Measurements from ENCODE around the gene PDZRN4.
"Not testable (repeated sequence)": the region's sequence is repeated elsewhere in the genome, so short reads cannot be mapped to it uniquely, and the experiment has no call there.

The PDZRN4 gene

DNA sequence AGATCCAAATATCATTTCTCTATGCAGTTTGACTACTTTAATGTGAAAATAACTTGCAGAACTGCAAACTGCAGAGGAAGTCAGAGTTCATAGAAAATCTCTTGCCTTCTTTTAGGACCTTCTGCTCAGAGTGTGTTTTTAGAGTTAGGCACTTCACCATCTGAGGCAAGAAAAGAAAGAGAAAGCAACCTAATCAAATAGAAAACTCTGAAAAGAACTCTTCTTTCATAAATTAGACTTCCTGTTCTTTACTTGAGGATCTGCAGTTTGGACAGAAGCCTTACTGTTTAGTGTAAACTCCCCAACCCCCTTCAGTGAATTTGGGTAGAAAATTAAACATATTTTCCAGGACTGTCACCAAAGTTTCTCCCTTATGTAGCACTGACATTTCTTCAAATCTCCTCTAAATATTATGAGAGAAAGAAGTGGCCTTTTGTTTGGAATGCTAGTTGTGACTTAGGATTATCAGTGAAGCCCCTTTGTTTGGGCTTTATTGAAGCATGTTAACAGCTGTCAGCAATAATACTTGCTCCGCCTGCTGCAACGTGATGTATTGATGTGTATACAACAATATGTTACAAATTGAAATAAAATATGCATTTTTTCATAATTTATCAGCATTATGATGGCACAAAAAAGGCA is 99.5 kb downstream of the PDZRN4 start:
- no peak for DNase-seq

DNA sequence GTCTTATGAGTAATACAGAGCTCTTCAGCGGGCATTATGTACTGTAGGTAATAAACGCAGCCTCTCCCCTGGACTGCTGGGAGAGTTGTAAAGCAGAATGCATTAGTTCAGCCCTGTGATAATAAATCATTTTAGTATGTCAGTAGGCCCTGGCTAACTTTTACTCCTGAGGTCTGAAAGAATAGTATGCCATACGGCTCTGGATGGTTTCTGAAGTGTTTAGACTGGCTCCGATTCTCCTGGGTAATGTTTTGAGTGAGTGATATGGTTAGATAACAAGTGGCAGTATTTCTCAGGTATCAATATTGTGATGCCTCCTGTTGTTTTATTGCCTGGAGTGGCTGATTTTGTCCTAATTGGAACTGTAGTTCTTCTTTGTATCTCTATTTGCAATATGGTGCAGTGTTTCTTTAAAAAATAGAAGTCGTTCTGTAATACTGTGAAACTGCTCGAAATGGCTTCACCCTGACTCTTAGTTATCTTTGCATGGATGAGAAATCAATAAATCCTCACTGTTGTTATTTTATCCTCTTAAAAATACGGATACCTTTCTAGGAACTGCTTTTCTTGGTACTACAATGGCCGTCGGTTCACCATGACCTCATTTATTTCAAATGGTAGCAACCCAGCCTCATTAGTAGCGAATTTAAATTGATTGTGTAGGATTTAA is 100.2 kb downstream of the PDZRN4 start:
- DNase-seq, result peak; percentile 69

DNA sequence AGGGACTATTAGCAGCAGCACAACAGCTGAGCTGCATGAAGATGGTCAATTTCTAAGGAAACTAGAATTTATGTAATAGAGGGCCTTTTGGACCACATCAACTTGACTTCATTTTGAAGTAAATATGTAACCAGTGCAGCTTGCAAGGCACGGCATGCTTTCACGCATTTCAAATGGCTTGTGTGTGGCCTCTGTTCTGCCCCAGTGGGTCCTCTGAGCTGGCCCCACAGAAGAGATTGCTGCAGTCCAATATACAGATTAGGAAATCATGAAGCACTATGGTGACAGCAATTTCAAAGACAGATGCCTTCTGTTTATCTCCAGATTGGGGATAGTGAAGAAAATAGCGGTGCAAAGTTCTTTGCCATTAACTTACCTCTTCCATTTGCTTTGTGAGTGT is 101.4 kb downstream of the PDZRN4 start:
- no peak for DNase-seq

DNA sequence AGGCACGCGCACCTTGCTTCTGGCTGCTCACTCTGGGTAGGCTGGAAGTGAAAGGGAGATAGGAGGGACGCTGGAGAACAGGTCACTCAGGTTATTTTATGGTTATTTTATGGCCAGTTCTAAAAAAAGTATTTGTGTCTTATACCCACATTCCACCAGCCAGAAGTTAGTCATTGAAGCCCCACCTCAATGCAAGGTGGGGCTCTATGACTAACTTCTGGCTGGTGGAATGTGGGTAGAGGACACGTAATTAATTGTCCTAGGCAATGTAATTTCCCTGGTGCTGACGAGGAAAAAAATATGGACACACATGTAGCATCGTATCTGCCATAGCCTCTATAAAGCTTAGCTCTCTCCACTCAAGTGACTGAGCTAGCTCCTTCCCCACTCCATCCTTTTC is 104.9 kb downstream of the PDZRN4 start:
- no peak for DNase-seq

DNA sequence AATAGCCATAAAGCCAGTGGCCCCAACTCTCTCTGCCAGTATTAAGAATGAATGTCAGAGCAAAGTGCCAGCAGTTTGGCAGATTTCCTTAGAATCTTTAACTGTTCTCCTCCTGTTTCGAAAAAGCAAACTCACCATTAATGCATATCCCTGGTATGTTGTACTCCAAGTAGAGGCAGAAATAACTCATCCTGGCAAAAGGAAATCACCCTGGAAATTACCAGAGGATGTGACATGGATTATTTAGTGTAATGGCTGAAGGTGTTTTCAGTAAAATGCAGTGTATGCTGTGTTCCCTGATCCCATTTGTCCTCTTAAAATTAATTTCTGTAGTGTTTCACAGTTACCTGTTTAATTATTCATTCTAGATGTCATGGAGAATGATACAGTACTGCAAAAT is 105.3 kb downstream of the PDZRN4 start:
- no peak for DNase-seq

DNA sequence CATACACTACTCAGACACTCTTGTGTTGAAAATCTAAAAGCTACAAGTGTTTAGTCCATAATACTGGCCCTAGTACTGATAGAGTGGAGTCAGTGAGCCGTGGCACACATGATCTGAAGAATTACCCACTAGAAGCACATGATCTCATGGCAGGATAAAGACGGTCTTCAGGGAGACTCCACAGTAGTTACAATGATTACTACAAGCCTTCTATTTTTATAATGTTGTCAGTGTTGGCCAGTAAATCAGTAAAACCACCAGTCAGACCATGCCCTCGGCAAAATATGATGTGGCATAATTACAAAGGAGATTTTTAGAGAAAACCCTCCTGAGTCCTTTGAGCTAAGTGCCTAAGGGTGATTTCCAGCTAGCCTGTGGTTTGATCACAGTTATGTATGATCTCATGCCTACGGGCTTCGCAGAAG is 114.9 kb downstream of the PDZRN4 start:
- DNase-seq, result no peak

DNA sequence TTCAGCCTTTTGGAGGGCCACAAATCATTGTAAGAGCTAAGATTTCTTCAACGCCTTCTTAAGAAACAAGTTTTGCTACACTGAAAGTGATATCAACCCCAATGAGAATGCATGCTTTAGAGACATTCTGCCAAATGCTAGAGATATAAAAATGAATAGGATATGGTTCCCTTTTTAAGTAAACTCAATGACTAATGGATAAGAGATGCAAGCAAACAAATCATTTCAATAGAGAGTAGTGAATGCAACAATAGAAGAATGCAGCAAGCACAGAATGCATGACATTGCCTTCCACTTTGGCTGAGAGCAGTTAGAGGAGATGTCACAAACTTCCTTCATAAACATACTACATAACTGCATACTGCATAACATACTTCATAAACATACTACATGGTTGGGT is 116.4 kb downstream of the PDZRN4 start:
- DNase-seq, result no peak

DNA sequence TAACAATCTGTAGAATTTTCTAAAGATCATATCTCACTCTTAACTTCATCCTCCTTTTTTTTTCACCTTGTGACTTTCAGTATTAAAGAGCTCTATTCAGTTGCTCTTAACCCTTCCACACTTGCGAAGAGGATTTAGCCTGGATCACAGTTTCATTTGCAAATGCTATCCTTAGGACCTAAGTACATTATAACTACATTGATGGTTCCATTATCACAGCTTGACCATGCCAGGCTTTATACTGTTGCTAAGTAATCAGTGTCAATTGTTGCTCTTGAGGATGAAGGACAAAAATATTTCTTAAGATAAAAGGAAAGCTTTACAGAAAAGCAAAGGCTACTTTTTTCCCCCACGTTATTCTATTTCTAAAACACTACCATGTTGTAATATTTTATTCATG is 122.2 kb downstream of the PDZRN4 start:
- no peak for DNase-seq

DNA sequence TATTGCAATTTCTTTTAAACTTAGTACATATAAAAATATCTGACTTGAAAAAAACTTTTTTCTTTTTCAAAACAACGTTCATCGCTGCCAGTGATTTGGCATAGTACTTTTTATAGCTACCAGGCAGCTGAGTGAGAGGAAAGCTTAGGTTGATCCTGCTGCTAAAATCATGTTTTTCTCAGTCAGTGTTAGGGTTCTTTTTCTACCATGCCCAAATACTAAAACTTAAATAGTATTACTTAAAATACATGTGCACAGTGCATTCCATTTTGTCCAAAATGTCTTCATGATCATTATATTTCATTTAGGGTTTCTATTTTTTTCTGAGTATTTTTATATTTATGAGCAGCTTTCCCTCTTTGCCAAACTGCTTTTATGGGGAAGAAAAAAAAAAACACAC is 123.8 kb downstream of the PDZRN4 start:
- DNase-seq, result no peak

DNA sequence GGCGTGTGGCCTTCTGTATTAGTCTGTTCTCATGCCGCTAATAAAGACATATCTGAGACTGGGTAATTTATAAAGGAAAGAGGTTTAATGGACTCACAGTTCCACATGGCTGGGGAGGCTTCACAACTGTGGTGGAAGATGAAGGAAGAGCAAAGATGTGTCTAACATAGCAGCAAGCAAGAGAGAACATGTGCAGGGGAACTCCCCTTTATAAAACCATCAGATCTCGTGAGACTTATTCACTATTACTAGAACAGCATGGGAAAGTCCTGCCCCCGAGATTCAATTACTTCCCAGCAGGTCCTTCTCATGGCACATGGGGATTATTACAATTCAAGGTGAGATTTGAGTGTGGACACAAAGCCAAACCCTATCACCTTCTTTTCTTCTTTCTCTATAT is 124.3 kb downstream of the PDZRN4 start:
- DNase-seq, result not testable (repeated sequence)

DNA sequence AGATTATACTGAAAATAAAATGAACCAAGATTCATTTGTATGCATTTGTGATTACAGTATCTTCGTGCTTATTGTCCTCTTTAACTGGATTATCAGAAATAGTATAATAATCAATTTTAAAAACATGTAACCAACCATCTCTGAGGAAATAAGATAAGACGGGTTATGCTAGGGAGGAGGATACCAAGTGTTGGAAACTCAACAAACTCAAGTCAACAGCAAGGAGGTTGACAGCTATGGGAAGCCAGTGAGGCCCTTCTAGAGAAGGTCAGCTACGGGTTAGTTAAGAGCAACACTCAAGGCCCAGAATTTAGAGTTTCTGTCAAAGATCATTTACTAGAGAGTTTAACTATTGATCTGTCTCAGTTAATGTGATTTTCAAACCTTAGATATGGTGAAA is 137.2 kb downstream of the PDZRN4 start:
- no peak for DNase-seq

DNA sequence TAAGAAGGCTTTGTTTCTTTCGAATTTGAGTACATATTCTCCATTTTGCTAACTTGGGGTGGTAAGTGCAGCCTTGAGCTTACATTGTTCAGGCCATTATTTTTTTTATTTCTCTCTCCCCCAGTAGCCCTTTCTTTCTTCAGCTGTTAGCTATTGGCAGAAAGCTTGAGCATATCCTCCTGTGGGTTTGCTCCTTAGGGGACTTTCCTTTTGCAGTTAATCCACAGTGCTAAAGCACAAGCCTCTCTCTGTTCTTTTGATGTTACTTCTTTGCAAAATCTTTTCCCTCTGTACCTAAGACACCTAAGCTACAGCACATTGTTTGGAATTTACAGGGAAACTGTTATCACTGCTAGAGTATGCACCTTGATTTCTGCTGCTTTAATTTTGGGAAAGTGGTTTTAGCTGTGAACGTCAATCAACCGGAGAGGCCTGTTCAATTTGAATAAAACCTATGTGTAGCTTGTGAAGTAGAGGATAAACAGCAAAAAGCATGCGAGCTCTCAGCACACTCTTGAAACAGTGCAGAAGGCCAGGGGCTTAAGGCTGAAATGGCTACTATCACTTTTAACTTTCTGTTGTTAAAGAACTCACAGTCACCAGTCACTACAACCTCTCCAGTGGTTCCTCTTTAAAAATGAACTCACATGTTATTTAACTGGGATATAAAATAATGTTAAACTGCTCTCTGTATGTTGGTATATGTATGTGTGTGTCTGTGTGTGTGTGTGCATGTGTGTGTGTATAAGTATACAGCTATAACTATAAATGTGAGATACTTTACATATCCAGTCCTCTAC is 139.2 kb downstream of the PDZRN4 start:
- no peak for DNase-seq

DNA sequence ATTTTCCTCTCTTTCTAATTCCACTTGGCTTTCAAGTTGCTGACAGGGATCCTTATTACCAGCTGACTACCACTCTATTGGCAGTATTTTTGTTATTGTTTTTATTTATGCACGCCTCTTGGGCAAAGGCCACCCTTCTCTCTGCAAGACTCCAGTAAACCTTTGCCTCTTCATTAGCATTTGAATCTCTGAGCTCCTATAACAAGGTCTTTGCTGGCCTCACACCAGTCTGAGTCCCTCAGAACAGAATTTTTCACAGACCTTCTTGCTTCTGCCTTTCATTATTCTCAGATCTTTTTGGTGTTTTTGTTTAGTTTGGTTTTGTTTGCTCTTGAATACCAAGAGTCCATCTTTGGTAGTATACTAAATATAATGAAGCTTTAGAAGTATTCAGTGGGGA is 145.9 kb downstream of the PDZRN4 start:
- no peak for DNase-seq

DNA sequence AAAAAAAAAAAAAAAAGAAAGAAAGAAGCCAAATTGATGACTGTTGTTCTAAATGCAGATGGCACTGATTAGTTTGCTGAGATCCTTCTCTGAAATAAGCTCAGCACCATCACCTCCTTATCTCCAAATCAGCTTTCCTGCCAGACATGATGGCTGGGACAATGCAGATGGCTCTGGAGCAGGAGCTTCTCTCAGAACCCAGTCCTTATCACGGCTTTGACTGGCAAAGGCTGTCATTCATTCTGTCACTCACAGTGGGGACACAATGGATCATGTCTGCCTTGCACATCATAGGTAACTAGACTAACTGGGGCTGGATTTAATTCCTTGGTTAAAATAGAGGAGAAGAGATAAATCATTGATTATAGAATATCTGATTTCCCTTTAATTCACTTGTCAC is 146.3 kb downstream of the PDZRN4 start:
- DNase-seq, result no peak

DNA sequence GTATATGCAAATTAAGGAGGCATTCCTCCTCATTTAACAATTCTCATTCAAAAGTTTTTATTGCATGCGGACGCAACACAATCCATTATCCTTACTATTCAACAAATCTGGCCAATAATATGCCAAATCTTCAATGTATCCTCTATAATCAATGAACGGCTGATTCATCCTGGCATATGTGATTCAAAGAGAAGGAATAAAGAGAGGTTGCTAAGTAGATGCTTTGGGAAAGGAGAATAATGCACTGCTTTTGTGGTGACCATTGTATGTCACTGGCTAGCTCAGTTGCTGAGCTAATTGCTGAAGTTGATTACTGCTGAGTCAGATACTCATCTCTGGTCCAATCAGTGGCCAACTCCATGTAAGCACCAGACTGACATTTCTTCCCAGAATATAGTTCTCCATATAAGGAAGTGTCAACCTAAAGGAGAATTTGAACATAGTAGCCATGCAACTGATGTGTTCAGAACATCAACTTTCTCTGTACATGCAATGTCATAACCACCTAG is 148.0 kb downstream of the PDZRN4 start:
- DNase-seq, result no peak

DNA sequence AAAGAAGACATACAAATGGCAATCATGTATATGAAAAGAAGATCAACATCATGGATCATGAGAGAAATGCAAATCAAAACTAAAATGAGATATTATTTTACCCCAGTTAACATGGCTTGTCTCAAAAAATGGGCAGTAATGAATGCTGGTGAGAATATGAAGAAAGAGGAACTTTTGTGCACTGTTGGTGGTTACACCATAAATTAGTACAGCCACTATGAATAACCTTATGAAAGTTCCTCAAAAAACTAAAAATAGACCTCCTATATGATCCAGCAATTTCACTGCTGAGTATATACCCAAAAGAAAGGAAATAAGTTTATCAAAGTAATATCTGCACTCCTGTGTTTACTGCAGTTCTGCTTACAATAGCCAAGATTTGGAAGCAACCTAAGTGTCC is 151.7 kb downstream of the PDZRN4 start:
- DNase-seq, result no peak

DNA sequence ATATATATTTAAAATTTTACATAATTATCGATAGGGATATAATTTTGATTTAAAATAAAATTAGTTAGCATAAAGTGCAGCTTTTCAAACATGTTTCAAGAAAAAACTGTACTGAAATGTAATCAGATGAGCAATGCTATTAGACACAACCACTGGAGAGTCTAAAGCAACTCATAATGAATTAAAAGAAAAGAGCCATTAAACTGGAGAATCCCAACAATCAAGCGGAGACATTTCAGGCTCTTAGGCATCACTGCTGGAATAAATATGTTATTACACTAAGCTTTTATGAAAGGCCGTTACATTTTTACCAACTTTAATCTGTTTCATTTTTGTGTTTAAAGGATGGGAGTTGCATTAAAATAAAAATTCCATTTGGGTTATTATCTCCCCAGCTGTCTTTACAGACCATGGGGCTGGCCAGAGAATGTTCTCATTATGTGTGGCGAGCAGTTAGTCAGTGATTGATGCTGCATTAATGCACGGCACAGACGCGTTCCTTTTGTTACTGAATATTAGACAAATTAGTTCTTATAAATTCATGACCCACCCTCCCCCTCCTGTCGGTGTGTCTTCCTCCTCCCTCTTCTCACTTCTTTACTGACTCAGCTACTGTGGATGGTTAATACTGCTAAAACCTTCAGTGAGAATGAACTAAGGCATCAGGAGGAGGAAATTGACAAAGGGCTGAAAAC is 156.8 kb downstream of the PDZRN4 start:
- DNase-seq, result no peak

DNA sequence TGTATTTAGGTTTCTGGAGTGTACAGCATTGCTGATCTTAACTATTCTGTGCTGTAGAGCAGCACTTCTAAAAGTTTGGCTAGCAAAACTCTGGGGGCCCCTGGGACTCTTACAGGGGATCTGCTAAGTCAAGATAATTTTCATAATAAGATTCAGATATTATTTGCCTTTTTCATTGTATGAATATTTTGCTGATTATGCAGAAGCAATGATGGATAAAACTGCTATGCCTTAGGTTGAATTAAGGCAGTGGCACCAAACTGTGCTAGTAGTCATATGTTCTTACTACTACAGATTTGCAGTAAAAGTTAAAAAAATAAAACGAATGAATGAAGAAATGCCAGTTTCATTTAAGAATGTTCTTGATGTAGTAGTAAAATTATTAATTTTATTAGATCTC is 160.1 kb downstream of the PDZRN4 start:
- DNase-seq, result no peak

DNA sequence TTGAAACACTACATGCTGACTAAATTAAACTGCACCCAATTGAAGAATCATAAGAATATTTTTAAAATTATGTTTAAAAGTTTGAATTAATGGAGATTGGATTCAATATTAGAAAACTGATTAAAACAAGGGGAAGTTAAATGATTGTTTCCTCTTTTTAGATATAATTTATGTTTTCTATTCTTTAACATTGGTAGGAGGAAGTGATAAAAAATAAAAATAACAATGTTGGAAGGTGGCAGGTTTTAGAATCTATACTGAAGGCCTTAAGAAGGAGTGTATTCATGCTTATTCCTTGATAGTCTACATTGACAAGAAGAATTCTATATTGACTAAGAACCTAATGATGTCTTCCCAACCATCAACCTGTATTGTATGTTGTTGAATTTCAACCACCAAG is 168.1 kb downstream of the PDZRN4 start:
- DNase-seq, result no peak

DNA sequence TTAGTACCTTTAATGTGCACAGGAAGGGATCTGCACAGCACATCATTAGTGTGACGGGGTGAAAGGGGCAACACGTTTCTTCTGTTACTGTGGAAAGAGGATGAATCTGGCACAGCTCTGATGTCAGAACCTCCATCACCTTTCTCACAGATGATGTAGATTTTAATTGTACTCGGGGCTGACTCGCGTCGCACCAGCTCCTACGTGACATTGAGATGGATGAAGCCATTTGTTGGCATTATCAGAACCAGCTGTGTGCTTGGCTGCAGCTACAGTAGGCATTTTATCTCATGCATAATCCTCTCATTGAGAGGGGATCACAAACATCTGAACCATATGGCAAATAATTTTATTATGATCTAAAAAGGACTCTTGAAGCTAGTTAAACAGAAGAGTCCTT is 173.6 kb downstream of the PDZRN4 start:
- no peak for DNase-seq

DNA sequence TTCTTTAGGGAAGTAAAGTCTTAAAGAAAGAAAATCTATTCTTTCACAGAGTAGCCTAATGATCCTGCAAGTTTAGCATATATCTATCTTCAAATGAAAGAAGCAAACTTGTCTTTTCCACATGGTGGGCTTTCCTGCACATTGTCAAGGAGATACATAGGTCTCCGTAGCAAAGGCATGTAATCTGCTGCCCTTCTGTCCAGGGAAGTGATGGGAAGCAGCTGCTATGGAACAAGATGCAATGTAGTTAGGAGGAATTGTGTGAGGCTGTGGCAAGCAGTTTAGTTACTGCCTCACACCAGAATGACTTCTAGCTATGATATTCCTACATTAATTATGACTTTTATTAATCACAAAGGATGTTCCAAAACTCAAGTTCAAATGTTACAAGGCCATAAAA is 174.4 kb downstream of the PDZRN4 start:
- no peak for DNase-seq

DNA sequence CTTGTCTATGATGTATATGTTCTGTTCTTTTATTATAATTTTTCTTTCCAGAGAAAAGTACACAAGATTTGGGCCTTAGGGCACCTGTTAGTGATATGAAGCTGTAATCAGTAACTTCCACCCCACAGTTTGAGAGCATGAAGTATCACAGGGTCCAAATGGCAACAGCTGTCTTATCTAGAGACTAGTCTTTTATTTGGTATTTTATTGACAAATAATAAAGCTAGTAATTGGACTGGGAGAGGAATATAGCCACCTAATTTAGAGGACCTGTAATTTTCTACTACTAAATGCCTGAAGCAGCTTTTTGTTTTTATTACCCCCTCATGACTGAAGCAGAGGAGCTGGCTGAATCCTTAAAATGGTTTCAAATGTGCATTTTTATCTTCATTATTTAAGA is 174.8 kb downstream of the PDZRN4 start:
- DNase-seq, result no peak

DNA sequence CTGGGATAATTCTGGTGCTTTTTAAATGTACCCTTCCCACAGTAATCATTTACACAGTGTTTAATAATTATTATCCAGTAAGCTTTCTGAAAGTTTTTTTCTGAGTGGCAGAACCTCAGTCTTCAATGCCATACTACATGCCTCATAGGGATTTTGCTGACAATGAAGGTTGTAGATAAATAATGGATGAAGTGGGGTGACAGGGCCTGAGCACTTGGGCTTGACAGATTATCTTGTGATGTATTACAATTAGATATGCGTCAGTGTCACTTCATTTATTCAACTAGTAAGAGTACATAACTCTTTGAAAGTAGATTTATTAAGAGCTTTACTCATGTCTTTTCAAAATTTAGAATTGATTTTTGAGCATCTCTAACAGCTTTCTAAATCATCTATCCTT is 176.1 kb downstream of the PDZRN4 start:
- no peak for DNase-seq
